Measurements from ENCODE around the gene EPHA4.

EPHA4 gene

DNA sequence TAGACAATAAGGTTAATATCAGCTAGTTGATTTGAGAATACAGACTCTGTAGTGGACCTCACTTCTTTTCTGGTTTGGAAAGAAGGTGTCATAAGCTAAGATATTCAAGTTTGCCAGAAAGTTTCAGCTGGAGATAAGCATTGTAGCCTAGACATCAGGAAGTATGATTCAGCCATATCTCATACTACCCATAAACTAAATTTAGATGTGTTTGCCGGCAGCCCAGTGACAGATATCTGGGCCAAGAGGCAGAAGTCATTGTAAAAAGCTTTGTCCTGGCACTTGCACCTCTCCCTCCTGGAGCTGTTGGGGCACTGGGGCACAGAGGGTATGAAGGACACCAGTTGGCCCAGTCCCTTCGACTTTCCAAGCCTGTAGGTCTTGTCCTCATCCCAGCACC is 128.0 kb downstream of the EPHA4 start:
- DNase-seq (ENCODE audit: low spot score) = peak; percentile 23
- no peak overlapping the region for H3K27ac ChIP-seq
- ChIA-PET POLR2A (ENCODE audit: low non-redundant PET) (no interaction called here), CTCF (no interaction called here)
- TF ChIP-seq, protein P1, sequence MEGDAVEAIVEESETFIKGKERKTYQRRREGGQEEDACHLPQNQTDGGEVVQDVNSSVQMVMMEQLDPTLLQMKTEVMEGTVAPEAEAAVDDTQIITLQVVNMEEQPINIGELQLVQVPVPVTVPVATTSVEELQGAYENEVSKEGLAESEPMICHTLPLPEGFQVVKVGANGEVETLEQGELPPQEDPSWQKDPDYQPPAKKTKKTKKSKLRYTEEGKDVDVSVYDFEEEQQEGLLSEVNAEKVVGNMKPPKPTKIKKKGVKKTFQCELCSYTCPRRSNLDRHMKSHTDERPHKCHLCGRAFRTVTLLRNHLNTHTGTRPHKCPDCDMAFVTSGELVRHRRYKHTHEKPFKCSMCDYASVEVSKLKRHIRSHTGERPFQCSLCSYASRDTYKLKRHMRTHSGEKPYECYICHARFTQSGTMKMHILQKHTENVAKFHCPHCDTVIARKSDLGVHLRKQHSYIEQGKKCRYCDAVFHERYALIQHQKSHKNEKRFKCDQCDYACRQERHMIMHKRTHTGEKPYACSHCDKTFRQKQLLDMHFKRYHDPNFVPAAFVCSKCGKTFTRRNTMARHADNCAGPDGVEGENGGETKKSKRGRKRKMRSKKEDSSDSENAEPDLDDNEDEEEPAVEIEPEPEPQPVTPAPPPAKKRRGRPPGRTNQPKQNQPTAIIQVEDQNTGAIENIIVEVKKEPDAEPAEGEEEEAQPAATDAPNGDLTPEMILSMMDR (conservative IDR thresholded peaks at IDR 0.05; ENCODE audit: low read depth) = no peak

DNA sequence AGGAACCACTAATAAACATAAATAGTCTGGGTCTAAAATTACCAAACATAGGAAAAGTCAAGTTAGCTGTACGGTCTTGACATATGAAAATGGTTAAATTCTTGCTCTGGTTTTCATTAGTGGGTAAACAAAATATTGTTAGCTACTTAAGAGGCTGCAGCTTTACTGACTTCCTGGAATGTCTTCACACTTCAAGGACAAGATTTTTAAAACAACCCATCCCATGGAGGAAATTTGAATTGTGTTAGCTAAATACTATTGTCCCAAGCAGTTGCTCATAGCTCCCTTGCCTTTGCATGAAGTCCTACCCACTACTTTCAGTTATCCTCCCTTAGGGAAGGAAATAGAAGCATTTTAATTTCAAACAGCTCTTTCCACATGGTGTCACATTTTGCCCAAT is 128.5 kb downstream of the EPHA4 start:
- ChIA-PET CTCF (no interaction called here), POLR2A (ENCODE audit: low non-redundant PET) (no interaction called here)
- DNase-seq (ENCODE audit: low spot score) = no peak
- TF ChIP-seq, protein P1 (conservative IDR thresholded peaks at IDR 0.05; ENCODE audit: low read depth) = no peak
- no peak overlapping the region for H3K27ac ChIP-seq

DNA sequence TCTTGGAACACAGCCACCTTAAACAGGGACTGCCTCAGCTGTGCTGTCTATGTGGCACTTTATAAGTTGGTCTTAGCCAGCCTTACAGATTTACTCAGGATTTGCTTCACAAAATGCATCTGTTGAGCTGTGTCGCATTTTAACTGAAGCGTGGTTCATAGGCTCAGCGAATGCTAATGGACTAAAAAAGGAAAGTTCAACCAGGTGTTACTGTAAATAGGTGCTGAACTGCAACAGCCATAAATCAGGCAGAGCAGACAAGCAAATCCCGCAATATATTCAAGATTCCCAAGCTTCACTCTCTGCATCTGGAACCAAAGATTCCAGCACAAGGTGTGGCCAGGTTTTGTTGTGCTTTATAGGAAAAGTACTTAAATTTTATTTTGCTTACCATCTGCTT is 130.0 kb downstream of the EPHA4 start:
- ChIA-PET CTCF (no interaction called here), POLR2A (ENCODE audit: low non-redundant PET) (no interaction called here)
- DNase-seq (ENCODE audit: low spot score) = no peak
- no peak overlapping the region for H3K27ac ChIP-seq
- TF ChIP-seq, protein P1 (conservative IDR thresholded peaks at IDR 0.05; ENCODE audit: low read depth) = no peak

DNA sequence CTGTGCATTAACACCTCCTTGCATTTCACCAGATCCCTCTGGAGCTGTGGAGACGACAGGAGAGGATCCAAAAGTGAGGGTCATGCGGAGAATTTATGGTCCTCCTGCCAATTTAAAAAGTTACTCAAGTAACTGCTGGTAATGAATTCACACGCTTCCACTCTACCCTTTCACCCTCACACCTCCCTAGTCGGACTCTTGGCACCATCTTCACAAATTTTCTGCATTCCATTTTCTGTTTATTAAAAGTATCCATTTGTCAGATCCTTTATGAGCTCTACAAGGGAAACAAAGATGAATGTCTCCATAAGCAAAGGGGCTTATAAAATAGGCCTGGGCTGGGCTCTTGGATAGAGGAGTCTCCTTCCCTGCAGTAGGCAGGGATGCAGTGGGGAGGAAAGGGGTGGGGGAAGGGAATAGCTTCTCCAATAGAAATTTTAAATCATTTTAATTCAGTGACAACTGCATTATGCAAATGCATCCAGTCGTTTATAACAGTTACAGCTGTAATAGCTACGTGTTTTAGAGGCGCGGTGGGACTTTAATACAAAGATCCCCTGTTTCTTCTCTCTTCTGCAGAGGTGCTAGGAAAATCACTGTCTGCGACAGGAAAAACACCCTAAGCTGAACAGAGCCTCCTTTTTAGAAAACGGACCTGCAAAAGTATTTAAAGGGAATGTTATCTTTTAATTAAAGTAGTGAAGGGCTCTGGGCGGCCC is 132.2 kb downstream of the EPHA4 start:
- DNase-seq (ENCODE audit: low spot score) = no peak
- no peak overlapping the region for H3K27ac ChIP-seq
- POLR2A ChIA-PET (ENCODE audit: low non-redundant PET) = no interaction called here
- TF ChIP-seq, protein P1 (conservative IDR thresholded peaks at IDR 0.05; ENCODE audit: low read depth) = no peak
- CTCF ChIA-PET = interaction anchor here (0.6 kb wide), 1 partner anchor 438 kb away, joined by 4 read pairs; no protein-coding TSS in a partner anchor

DNA sequence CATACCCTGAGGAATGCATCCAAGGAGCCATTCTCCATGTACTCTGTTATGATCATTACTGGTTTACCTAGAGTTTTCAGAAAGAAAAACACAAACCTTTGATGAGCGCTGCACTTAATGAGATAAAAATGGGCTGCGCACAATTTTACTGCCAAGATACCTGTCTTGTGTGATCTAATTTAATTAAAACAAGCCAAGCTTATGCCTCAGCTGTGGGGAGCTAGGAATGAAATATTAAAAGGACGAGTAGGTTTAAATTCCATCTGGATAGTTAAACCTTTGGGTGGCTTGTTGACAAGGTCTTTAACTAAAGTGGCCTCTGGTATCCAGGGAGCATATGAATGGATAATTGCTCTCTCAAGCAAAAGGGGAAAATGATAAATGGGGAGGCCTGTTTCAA is 135.0 kb downstream of the EPHA4 start:
- DNase-seq (ENCODE audit: low spot score) = no peak
- TF ChIP-seq, protein P1 (conservative IDR thresholded peaks at IDR 0.05; ENCODE audit: low read depth) = no peak
- ChIA-PET POLR2A (ENCODE audit: low non-redundant PET) (no interaction called here), CTCF (no interaction called here)
- no peak overlapping the region for H3K27ac ChIP-seq

DNA sequence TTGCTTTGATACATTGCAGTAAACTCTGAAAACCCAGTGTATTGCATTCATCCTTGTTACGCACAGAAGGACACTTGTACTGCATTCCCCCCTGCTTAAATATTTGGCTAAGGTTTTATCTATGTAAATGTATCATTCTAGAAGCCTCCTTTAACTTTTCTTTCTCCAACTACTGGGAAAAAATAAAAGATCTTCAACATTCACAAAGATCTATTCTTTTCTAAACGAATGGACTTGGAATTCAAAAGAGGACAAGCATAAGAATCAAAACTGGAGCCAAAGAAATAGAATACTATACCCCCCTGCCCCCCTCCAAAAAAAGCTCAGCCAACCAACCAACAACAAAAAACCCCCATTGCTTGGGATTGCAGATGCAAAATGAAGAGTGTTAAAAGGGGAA is 136.9 kb downstream of the EPHA4 start:
- POLR2A ChIA-PET (ENCODE audit: low non-redundant PET) = no interaction called here

More for the DNA sequence above, 136.9 kb downstream of the EPHA4 start:
- no peak for DNase-seq (ENCODE audit: low spot score)
- H3K27ac ChIP-seq = no peak overlapping the region
- TF ChIP-seq, protein P1 (conservative IDR thresholded peaks at IDR 0.05; ENCODE audit: low read depth) = no peak
- CTCF ChIA-PET = no interaction called here
